Fibroblast of skin of abdomen (primary cell): ENCODE measurements around the gene PRDM5.
"Not testable (repeated sequence)": the region's sequence is repeated elsewhere in the genome, so short reads cannot be mapped to it uniquely, and the experiment has no call there.

ENCODE experiments used
- DNase-seq: peaks from one replicate; pipeline ENCODE4 v3.0.0-alpha.2; 2013

Gene PRDM5

GRCh38 chr4:120694973-120695372 is 227.6 kb downstream of the PRDM5 start:
- DNase-seq, result peak; percentile 76

DNA sequence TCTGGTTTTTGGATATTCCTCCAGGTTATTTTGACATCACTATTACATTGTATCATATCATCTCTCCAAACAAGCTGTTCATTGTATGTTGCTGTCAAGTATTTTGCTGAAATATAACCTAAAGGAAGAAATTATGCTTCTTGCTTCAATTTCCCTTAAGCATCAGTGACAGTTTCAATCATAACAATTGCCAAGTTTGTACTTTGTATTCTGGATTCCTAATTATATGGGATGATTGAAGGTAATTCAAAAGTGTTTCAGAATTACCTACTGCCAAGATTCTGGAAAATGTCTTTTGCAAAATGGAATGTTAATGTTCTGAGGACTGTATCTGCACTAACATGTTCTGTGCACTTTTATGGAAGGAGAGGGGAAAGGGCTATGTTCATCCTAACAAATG is 228.7 kb downstream of the PRDM5 start:
- no peak for DNase-seq

GRCh38 chr4:120692964-120693363 is 229.6 kb downstream of the PRDM5 start:
- DNase-seq, result peak; percentile 88

DNA sequence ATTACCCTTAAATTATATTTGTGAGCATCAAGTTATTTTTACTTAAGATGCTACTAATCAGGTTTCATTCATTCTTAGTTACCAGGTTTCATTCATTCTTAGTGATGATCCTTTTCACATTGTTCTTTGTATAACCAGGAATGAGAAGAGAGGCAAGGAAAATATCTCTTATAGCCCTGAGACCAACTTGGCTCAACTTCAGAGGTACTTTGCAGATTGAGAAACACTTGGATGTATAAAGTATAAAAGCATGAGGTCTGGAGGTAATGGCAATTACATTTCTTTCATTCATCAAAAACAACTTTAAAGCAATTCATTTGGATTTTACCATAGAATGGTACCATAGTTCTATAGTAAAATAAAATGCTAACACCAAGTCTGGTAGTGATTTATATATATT is 231.0 kb downstream of the PRDM5 start:
- DNase-seq, result peak; percentile 16

DNA sequence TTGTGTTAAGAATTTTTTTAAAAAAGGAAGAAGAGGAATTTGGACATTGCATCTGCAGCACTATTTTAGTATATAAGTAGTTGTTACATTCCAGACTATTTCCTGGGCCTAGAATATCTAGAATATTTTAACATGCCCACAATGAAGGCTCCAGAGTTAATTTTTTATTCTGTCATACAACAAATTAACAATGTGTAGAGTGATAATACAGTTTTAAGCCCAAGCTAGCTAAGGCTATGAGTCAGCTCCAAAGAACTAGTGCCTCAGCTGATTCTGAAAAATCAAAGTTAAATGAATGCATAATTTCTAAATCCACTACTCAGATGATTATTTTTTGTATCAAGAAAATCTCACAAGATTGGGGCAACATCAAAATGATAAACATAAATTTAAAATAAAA is 231.4 kb downstream of the PRDM5 start:
- peak; percentile 37 for DNase-seq

DNA sequence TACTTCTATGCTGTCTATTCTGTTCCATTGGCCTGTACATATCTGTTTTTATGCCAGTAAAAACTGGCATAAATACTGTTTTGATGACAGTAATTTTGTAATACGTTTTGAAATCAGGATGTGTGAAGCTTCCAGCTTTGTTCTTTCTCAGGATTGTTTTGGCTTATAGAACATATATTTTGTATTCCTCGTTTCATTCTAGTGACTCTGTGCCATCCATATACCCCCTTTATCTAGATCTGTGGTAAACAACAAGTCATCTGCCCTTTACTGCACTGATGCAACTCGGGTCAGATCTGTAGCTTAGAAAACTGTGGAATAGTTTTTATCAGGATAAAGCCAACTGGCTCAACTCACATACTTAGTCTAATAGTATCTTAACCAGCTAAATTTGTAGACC is 233.7 kb downstream of the PRDM5 start:
- no peak for DNase-seq

DNA sequence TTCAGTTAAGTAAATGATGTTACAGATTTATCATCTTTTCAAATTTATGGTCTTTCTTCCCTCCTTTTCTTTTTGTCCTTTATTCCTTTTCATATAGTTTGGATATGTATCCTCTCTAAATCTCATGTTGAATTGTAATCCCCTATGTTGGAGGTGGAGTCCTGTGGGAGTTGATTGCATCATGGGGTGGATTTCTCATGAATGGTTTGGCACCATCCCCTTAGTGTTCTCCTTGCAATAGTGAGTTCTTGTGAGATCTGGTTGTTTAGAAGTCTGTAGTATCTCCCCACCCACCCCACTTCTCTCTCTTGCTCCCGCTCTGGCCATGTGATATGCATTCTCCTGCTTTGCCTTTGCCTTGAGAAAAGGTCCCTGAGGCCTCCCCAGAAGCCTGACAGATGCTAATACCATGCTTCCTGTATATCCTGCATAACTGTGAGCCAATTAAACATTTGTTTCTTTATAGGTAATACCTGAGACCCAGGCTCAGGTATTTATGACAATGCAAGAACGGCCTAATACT is 236.7 kb downstream of the PRDM5 start:
- peak; percentile 30 for DNase-seq

GRCh38 chr4:120683897-120684540 is 238.5 kb downstream of the PRDM5 start:
- DNase-seq, result no peak

DNA sequence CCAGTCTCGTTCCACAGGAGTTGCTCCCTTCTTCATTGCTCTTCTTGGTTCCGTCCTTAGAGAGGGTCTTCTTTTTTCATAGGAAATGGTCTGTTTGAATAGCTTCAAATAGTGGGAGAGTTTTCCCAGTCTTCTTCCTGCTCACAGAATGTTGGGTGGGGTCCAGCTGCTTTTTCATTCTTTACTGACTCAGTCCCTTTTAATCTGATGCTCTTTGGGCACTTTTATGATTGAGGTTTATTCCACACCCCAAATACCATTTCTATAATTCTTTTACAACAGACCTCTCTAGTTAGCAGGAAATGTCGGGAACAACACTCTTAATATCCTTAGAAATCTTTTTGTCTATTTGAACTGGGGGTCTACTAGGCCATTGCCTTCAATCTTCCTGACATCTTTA is 239.5 kb downstream of the PRDM5 start:
- peak; percentile 17 for DNase-seq

GRCh38 chr4:120680647-120681228 is 241.8 kb downstream of the PRDM5 start:
- no peak for DNase-seq

- no peak for DNase-seq
These were observed 248.8 kb downstream of the PRDM5 start for GRCh38 chr4:120673696-120674095.

DNA sequence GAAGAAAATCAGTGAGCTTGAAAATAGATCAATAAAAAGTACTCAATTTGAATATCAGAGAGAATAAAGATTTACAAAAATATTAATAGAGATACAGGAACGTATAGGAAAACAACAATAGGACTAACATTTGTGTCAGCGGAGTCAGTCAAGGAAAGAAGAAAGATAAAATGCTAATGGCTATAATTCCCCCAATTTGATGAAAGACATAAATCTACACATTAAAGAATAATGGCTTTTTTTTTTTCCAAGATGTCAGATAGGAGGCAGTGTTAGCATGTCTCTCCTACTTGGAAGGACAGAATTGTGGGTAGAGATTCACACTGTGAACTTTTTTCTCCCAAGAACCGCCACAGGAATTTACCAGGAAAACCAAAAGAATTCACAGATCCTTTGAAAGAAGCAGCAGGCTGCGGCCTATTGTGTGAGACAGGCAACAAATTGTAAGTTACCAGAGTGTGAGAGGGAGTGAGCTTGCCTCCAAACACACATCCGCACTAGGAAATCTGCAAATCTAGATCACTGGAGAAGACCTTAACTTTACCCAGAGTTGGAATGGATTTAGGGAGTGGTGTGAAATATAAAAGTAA is 249.9 kb downstream of the PRDM5 start:
- DNase-seq, result peak; percentile 11

- DNase-seq, result no peak
These were observed 250.4 kb downstream of the PRDM5 start for GRCh38 chr4:120672076-120672475.

DNA sequence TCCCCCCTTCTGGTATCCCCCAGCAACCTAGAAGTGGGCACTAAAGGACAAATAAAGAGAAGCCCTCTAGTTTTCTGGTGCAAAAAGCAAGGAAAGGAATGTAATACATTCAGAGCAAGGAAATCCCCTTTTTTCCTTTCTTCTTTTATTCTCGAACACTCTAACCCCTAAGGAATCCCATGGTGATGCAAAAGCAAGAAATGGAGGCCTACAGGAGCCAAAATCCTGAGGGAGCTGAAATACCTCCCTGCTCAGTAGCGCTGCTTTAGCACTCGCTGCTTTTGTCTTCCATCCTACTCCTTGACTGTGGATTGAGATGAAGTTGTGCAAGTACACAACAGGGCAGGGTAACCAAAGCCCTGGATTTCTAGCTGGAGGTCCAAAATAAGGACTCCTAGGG is 251.0 kb downstream of the PRDM5 start:
- no peak for DNase-seq

GRCh38 chr4:120667102-120667501 is 255.4 kb downstream of the PRDM5 start:
- DNase-seq, result no peak

DNA sequence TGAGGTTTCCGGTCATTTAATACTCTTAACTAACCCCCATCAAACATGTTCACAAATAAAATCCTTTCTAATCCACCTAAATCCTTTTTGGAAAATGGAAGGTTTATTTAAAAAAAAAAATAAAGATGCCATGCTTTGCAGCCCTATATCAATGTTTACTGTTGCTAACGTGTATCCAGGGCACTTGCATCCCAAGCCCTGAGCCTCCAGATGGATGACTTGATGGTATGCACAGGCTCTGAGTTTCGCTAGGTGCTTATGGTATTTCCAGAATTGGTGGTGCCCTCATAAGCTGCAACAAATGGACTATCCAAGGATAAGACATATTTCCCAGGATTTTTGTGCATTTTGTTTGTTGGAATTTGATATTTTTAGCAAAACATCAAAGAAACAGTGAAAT is 257.7 kb downstream of the PRDM5 start:
- no peak for DNase-seq

DNA sequence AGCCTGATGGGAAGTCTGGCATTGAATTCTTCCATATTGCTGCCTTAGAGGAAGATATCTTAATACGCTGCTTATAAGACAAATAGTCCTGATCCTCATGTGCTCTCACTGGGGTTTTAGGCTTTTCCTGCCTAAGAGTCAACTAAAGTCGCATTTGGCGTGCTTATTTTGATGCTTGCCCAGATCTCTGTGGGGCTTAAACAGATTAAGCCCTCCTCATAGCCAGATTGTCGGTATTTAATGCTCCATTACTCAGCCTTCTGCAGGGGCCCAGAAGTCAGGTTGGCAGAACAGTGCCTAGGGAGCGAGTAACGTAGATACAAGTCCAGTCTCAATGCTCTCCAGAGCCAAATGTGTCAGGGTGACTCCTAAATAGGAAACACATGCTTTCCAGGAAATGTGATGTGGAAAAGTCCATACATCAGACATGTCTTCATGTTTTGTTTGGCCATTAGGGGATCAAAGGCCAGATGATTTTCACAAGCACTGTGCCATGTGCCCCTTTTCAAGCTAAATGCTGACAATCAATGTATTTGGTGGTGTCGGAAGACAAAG is 262.8 kb downstream of the PRDM5 start:
- peak; percentile 4 for DNase-seq

GRCh38 chr4:120658772-120659171 is 263.8 kb downstream of the PRDM5 start:
- no peak for DNase-seq

GRCh38 chr4:120653804-120654573 is 268.5 kb downstream of the PRDM5 start:
- DNase-seq, result no peak

DNA sequence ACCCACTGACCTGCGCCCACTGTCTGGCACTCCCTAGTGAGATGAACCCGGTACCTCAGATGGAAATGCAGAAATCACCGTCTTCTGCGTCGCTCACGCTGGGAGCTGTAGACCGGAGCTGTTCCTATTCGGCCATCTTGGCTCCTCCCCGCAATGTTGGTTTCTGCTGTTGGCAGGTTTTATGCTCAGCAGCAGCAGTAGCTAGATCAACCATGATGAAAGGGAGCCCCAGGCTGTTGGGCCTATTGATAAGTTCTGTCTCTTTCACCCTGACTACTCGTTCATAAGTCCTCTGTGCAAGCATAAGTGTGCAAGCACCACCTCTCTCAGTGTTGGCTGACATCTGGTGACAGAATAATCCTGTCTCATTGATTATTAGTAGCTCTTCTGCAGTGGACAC is 274.2 kb downstream of the PRDM5 start:
- not testable (repeated sequence) for DNase-seq
